Non-pigmented ciliary epithelial cell (primary cell): ENCODE measurements around the gene ACBD3.
A peak's percentile ranks its signal among the peaks of the same experiment; 100 is the strongest.

Experiments
- DNase-seq: peaks from one replicate; pipeline ENCODE4 v3.0.0-alpha.2; 2010; ENCODE audit warnings: low read depth

ACBD3 gene

GRCh38 chr1:226201029-226201593, 14.6 kb upstream of the ACBD3 start:
- DNase-seq = no peak

GRCh38 chr1:226199971-226200370, 13.4 kb upstream of the ACBD3 start:
- DNase-seq = no peak

- DNase-seq = no peak
Observed at GRCh38 chr1:226195144-226195543, 8.6 kb upstream of the ACBD3 start.

GRCh38 chr1:226187380-226187779, 839 bp upstream of the ACBD3 start:
- DNase-seq = no peak

GRCh38 chr1:226187019-226187322, 430 bp upstream of the ACBD3 start:
- no peak for DNase-seq

GRCh38 chr1:226185141-226186036, 1.2 kb downstream of the ACBD3 start:
- DNase-seq = no peak

- peak; percentile 10 for DNase-seq
Observed at GRCh38 chr1:226181996-226182714, 4.4 kb downstream of the ACBD3 start.

- no peak for DNase-seq
Observed at GRCh38 chr1:226176870-226177269, 9.7 kb downstream of the ACBD3 start.

GRCh38 chr1:226172589-226172988, 14.0 kb downstream of the ACBD3 start:
- DNase-seq = no peak

GRCh38 chr1:226166341-226166740, 20.2 kb downstream of the ACBD3 start:
- no peak for DNase-seq

GRCh38 chr1:226164154-226164553, 22.4 kb downstream of the ACBD3 start:
- no peak for DNase-seq

GRCh38 chr1:226162898-226163297, 23.6 kb downstream of the ACBD3 start:
- no peak for DNase-seq

- no peak for DNase-seq
Observed at GRCh38 chr1:226158983-226159382, 27.6 kb downstream of the ACBD3 start.

GRCh38 chr1:226158457-226158856, 28.1 kb downstream of the ACBD3 start:
- no peak for DNase-seq

GRCh38 chr1:226157761-226158316, 28.7 kb downstream of the ACBD3 start:
- DNase-seq = no peak

GRCh38 chr1:226154593-226154992, 31.9 kb downstream of the ACBD3 start:
- DNase-seq = no peak

- no peak for DNase-seq
Observed at GRCh38 chr1:226149806-226150205, 36.7 kb downstream of the ACBD3 start.

- no peak for DNase-seq
Observed at GRCh38 chr1:226148121-226148648, 38.4 kb downstream of the ACBD3 start.

- DNase-seq = no peak
Observed at GRCh38 chr1:226144045-226144444, 42.5 kb downstream of the ACBD3 start.

- no peak for DNase-seq
Observed at GRCh38 chr1:226135709-226136108, 50.8 kb downstream of the ACBD3 start.

GRCh38 chr1:226135059-226135651, 51.4 kb downstream of the ACBD3 start:
- no peak for DNase-seq
